ENCODE data around the gene NUDT12.

NUDT12 gene

GRCh38 chr5:103572454-103572853, 9.9 kb upstream of the NUDT12 start:
- Histone ChIP-seq H3K27me3 (ENCODE audit: insufficient read depth, low read length) (no peaks in the 10 kb centered on the region), H3K4me1 (ENCODE audit: insufficient read depth, low read length) (no peaks in the 10 kb centered on the region), H3K4me3 (ENCODE audit: low read length) (no peak overlapping the region), H3K36me3 (ENCODE audit: insufficient read depth, low read length) (no peaks in the 10 kb centered on the region), H3K9me3 (ENCODE audit: low read length) (no peaks in the 10 kb centered on the region), H2AFZ (ENCODE audit: low read depth, low read length) (peak overlapping the region; percentile 30)

GRCh38 chr5:103571730-103572129, 9.1 kb upstream of the NUDT12 start:
- H2AFZ ChIP-seq (ENCODE audit: low read depth, low read length): no peak overlapping the region
- no peaks in the 10 kb centered on the region for H3K9me3 ChIP-seq (ENCODE audit: low read length)
- no peaks in the 10 kb centered on the region for H3K4me1 ChIP-seq (ENCODE audit: insufficient read depth, low read length)
- no peaks in the 10 kb centered on the region for H3K36me3 ChIP-seq (ENCODE audit: insufficient read depth, low read length)
- H3K27me3 ChIP-seq (ENCODE audit: insufficient read depth, low read length): no peaks in the 10 kb centered on the region
- H3K4me3 ChIP-seq (ENCODE audit: low read length): no peak overlapping the region

GRCh38 chr5:103569313-103570060, 6.9 kb upstream of the NUDT12 start:
- no peak overlapping the region for H2AFZ ChIP-seq (ENCODE audit: low read depth, low read length)
- H3K27me3 ChIP-seq (ENCODE audit: insufficient read depth, low read length): no peaks in the 10 kb centered on the region
- no peak overlapping the region for H3K4me3 ChIP-seq (ENCODE audit: low read length)
- no peaks in the 10 kb centered on the region for H3K36me3 ChIP-seq (ENCODE audit: insufficient read depth, low read length)
- no peaks in the 10 kb centered on the region for H3K9me3 ChIP-seq (ENCODE audit: low read length)
- H3K4me1 ChIP-seq (ENCODE audit: insufficient read depth, low read length): no peaks in the 10 kb centered on the region

- H2AFZ ChIP-seq (ENCODE audit: low read depth, low read length): no peak overlapping the region
- no peaks in the 10 kb centered on the region for H3K36me3 ChIP-seq (ENCODE audit: insufficient read depth, low read length)
- peaks cover 16% of the 10 kb centered on the region for H3K4me1 ChIP-seq (ENCODE audit: insufficient read depth, low read length)
- no peaks in the 10 kb centered on the region for H3K27me3 ChIP-seq (ENCODE audit: insufficient read depth, low read length)
- H3K9me3 ChIP-seq (ENCODE audit: low read length): no peaks in the 10 kb centered on the region
- H3K4me3 ChIP-seq (ENCODE audit: low read length): no peak overlapping the region
These were observed 3.1 kb upstream of the NUDT12 start for GRCh38 chr5:103565719-103566118.

GRCh38 chr5:103561685-103562452, 720 bp downstream of the NUDT12 start:
- Histone ChIP-seq H3K36me3 (ENCODE audit: insufficient read depth, low read length) (peaks cover 18% of the 10 kb centered on the region), H3K4me3 (ENCODE audit: low read length) (peak overlapping the region; percentile 64), H2AFZ (ENCODE audit: low read depth, low read length) (peak overlapping the region; percentile 38), H3K27me3 (ENCODE audit: insufficient read depth, low read length) (no peaks in the 10 kb centered on the region), H3K4me1 (ENCODE audit: insufficient read depth, low read length) (peaks cover 19% of the 10 kb centered on the region), H3K9me3 (ENCODE audit: low read length) (no peaks in the 10 kb centered on the region)

- peaks cover 19% of the 10 kb centered on the region for H3K36me3 ChIP-seq (ENCODE audit: insufficient read depth, low read length)
- no peak overlapping the region for H2AFZ ChIP-seq (ENCODE audit: low read depth, low read length)
- H3K9me3 ChIP-seq (ENCODE audit: low read length): no peaks in the 10 kb centered on the region
- H3K4me3 ChIP-seq (ENCODE audit: low read length): no peak overlapping the region
- peaks cover 19% of the 10 kb centered on the region for H3K4me1 ChIP-seq (ENCODE audit: insufficient read depth, low read length)
- no peaks in the 10 kb centered on the region for H3K27me3 ChIP-seq (ENCODE audit: insufficient read depth, low read length)
These were observed 1.8 kb downstream of the NUDT12 start for GRCh38 chr5:103560826-103561225.

GRCh38 chr5:103546858-103547257, 15.7 kb downstream of the NUDT12 start:
- H3K27me3 ChIP-seq (ENCODE audit: insufficient read depth, low read length): no peaks in the 10 kb centered on the region
- no peak overlapping the region for H2AFZ ChIP-seq (ENCODE audit: low read depth, low read length)
- H3K4me1 ChIP-seq (ENCODE audit: insufficient read depth, low read length): peaks cover 21% of the 10 kb centered on the region
- peaks cover 16% of the 10 kb centered on the region for H3K36me3 ChIP-seq (ENCODE audit: insufficient read depth, low read length)
- H3K4me3 ChIP-seq (ENCODE audit: low read length): no peak overlapping the region
- H3K9me3 ChIP-seq (ENCODE audit: low read length): no peaks in the 10 kb centered on the region

- H3K4me3 ChIP-seq (ENCODE audit: low read length): no peak overlapping the region
- H3K4me1 ChIP-seq (ENCODE audit: insufficient read depth, low read length): peaks cover 21% of the 10 kb centered on the region
- H2AFZ ChIP-seq (ENCODE audit: low read depth, low read length): no peak overlapping the region
- peaks cover 2% of the 10 kb centered on the region for H3K9me3 ChIP-seq (ENCODE audit: low read length)
- no peaks in the 10 kb centered on the region for H3K27me3 ChIP-seq (ENCODE audit: insufficient read depth, low read length)
- no peaks in the 10 kb centered on the region for H3K36me3 ChIP-seq (ENCODE audit: insufficient read depth, low read length)
These were observed 20.1 kb downstream of the NUDT12 start for GRCh38 chr5:103542441-103542840.

- H3K4me3 ChIP-seq (ENCODE audit: low read length): no peak overlapping the region
- no peak overlapping the region for H2AFZ ChIP-seq (ENCODE audit: low read depth, low read length)
- no peaks in the 10 kb centered on the region for H3K27me3 ChIP-seq (ENCODE audit: insufficient read depth, low read length)
- no peaks in the 10 kb centered on the region for H3K36me3 ChIP-seq (ENCODE audit: insufficient read depth, low read length)
- H3K9me3 ChIP-seq (ENCODE audit: low read length): peaks cover 2% of the 10 kb centered on the region
- peaks cover 21% of the 10 kb centered on the region for H3K4me1 ChIP-seq (ENCODE audit: insufficient read depth, low read length)
These were observed 21.0 kb downstream of the NUDT12 start for GRCh38 chr5:103541569-103541968.

GRCh38 chr5:103541114-103541513, 21.5 kb downstream of the NUDT12 start:
- no peak overlapping the region for H3K4me3 ChIP-seq (ENCODE audit: low read length)
- H2AFZ ChIP-seq (ENCODE audit: low read depth, low read length): no peak overlapping the region
- no peaks in the 10 kb centered on the region for H3K36me3 ChIP-seq (ENCODE audit: insufficient read depth, low read length)
- peaks cover 21% of the 10 kb centered on the region for H3K4me1 ChIP-seq (ENCODE audit: insufficient read depth, low read length)
- no peaks in the 10 kb centered on the region for H3K27me3 ChIP-seq (ENCODE audit: insufficient read depth, low read length)
- peaks cover 2% of the 10 kb centered on the region for H3K9me3 ChIP-seq (ENCODE audit: low read length)

- H3K9me3 ChIP-seq (ENCODE audit: low read length): peaks cover 2% of the 10 kb centered on the region
- H3K4me3 ChIP-seq (ENCODE audit: low read length): no peak overlapping the region
These were observed 22.9 kb downstream of the NUDT12 start for GRCh38 chr5:103539376-103540330.

GRCh38 chr5:103532086-103532734, 30.4 kb downstream of the NUDT12 start:
- H3K36me3 ChIP-seq (ENCODE audit: insufficient read depth, low read length): no peaks in the 10 kb centered on the region
- no peaks in the 10 kb centered on the region for H3K27me3 ChIP-seq (ENCODE audit: insufficient read depth, low read length)
- H2AFZ ChIP-seq (ENCODE audit: low read depth, low read length): no peak overlapping the region
- H3K4me3 ChIP-seq (ENCODE audit: low read length): no peak overlapping the region
- H3K9me3 ChIP-seq (ENCODE audit: low read length): no peaks in the 10 kb centered on the region
- no peaks in the 10 kb centered on the region for H3K4me1 ChIP-seq (ENCODE audit: insufficient read depth, low read length)

More at GRCh38 chr5:103539376-103540330, 22.9 kb downstream of the NUDT12 start:
- Histone ChIP-seq H3K36me3 (ENCODE audit: insufficient read depth, low read length) (no peaks in the 10 kb centered on the region), H3K27me3 (ENCODE audit: insufficient read depth, low read length) (no peaks in the 10 kb centered on the region), H2AFZ (ENCODE audit: low read depth, low read length) (no peak overlapping the region), H3K4me1 (ENCODE audit: insufficient read depth, low read length) (peaks cover 21% of the 10 kb centered on the region)

Data from neuron (in vitro differentiated cells).